H9 (cell line): ENCODE data around the gene KBTBD8. TPM values are rescaled to one million over a fixed set of nuclear protein-coding genes. Genes with fewer than 3 reads are reported as not detected.

ENCODE experiments used
- DNase-seq: peaks from one replicate; pipeline ENCODE4 v3.0.0-alpha.2; 2017
- H2AFZ ChIP-seq: one replicate; pipeline ENCODE4 v1.6.1; 2013; ENCODE audit warnings: mild to moderate bottlenecking, low read length, control low read depth, moderate library complexity
- H2AK5ac ChIP-seq: 2 replicates; pipeline ENCODE4 v1.6.1; 2013; ENCODE audit warnings: low read length, control low read depth, mixed read lengths; ENCODE audit not compliant: insufficient read length
- H2BK120ac ChIP-seq: one replicate; pipeline ENCODE4 v1.6.1; 2013; ENCODE audit warnings: low read depth, mild to moderate bottlenecking, low read length, control low read depth, inconsistent platforms; ENCODE audit not compliant: poor library complexity, severe bottlenecking
- H2BK12ac ChIP-seq: 2 replicates; pipeline ENCODE4 v1.6.1; 2013; ENCODE audit warnings: low read length, control low read depth, mixed read lengths, low read depth; ENCODE audit not compliant: insufficient read length
- H2BK15ac ChIP-seq: 2 replicates; pipeline ENCODE4 v1.6.1; 2013; ENCODE audit warnings: low read depth, low read length, control low read depth
- H2BK20ac ChIP-seq: one replicate; pipeline ENCODE4 v1.6.1; 2013; ENCODE audit warnings: low read depth, mild to moderate bottlenecking, low read length, control low read depth, inconsistent platforms; ENCODE audit not compliant: poor library complexity, severe bottlenecking
- H2BK5ac ChIP-seq: 2 replicates; pipeline ENCODE4 v1.6.1; 2013; ENCODE audit warnings: low read length, control low read depth, mixed read lengths; ENCODE audit not compliant: insufficient read length
- H3K14ac ChIP-seq: 2 replicates; pipeline ENCODE4 v1.6.1; 2013; ENCODE audit warnings: low read length, control low read depth; ENCODE audit not compliant: insufficient read depth
- H3K18ac ChIP-seq: 2 replicates; pipeline ENCODE4 v1.6.1; 2013; ENCODE audit warnings: low read depth, mild to moderate bottlenecking, mixed read lengths, low read length, control low read depth; ENCODE audit not compliant: insufficient read length
- H3K23ac ChIP-seq: 2 replicates; pipeline ENCODE4 v1.6.1; 2013; ENCODE audit warnings: low read length, control low read depth, mixed read lengths, low read depth; ENCODE audit not compliant: insufficient read length
- H3K23me2 ChIP-seq: 2 replicates; pipeline ENCODE4 v1.6.1; 2013; ENCODE audit warnings: low read depth, mild to moderate bottlenecking, mixed read lengths, low read length, control low read depth; ENCODE audit not compliant: insufficient read length, poor library complexity, severe bottlenecking
- H3K27ac ChIP-seq: 2 replicates; pipeline ENCODE4 v1.5.1; 2013; ENCODE audit warnings: low read length, control low read depth, mixed read lengths, low read depth; ENCODE audit not compliant: insufficient read length
- H3K27me3 ChIP-seq: 2 replicates; pipeline ENCODE4 v1.6.1; 2013; ENCODE audit warnings: low read length, control low read depth, inconsistent platforms; ENCODE audit not compliant: insufficient read depth
- H3K4ac ChIP-seq: 2 replicates; pipeline ENCODE4 v1.6.1; 2013; ENCODE audit warnings: low read depth, mild to moderate bottlenecking, control low read depth, inconsistent platforms, low read length, moderate library complexity
- H3K4me1 ChIP-seq: 2 replicates; pipeline ENCODE4 v1.6.1; 2013; ENCODE audit warnings: low read length, control low read depth, inconsistent platforms; ENCODE audit not compliant: insufficient read depth
- H3K4me2 ChIP-seq: 2 replicates; pipeline ENCODE4 v1.6.1; 2013; ENCODE audit warnings: low read length, control low read depth, mixed read lengths; ENCODE audit not compliant: insufficient read length, insufficient read depth
- H3K56ac ChIP-seq: 2 replicates; pipeline ENCODE4 v1.6.1; 2013; ENCODE audit warnings: low read depth, mild to moderate bottlenecking, mixed read lengths, low read length, control low read depth; ENCODE audit not compliant: insufficient read length
- H3K79me1 ChIP-seq: 2 replicates; pipeline ENCODE4 v1.6.1; 2013; ENCODE audit warnings: low read depth, mild to moderate bottlenecking, moderate library complexity, low read length, control low read depth, inconsistent platforms; ENCODE audit not compliant: insufficient read depth, poor library complexity, severe bottlenecking
- H3K79me2 ChIP-seq: 2 replicates; pipeline ENCODE4 v1.6.1; 2013; ENCODE audit warnings: low read length, control low read depth, inconsistent platforms; ENCODE audit not compliant: insufficient read depth
- H3K9ac ChIP-seq: 2 replicates; pipeline ENCODE4 v1.6.1; 2013; ENCODE audit warnings: low read length, control low read depth, mixed read lengths; ENCODE audit not compliant: insufficient read length; ENCODE audit errors: extremely low read depth
- H3K9me3 ChIP-seq: one replicate; pipeline ENCODE4 v1.6.1; 2013; ENCODE audit warnings: low read depth, low read length, inconsistent platforms; ENCODE audit not compliant: control insufficient read depth
- H3T11ph ChIP-seq: one replicate; pipeline ENCODE4 v1.6.1; 2013; ENCODE audit warnings: mild to moderate bottlenecking, low read length, control low read depth, inconsistent platforms
- H4K20me1 ChIP-seq: one replicate; pipeline ENCODE4 v1.6.1; 2013; ENCODE audit not compliant: control insufficient read depth, insufficient read length, insufficient read depth
- H4K5ac ChIP-seq: 2 replicates; pipeline ENCODE4 v1.6.1; 2013; ENCODE audit warnings: low read depth, mild to moderate bottlenecking, mixed read lengths, low read length, control low read depth; ENCODE audit not compliant: insufficient read length
- H4K8ac ChIP-seq: replicated peaks from 2 replicates; pipeline ENCODE4 v1.6.1; 2013; ENCODE audit warnings: low read length, control low read depth, mixed read lengths, low read depth; ENCODE audit not compliant: insufficient read length
- H4K91ac ChIP-seq: 2 replicates; pipeline ENCODE4 v1.6.1; 2013; ENCODE audit warnings: low read depth, mild to moderate bottlenecking, moderate library complexity, mixed read lengths, low read length, control low read depth; ENCODE audit not compliant: insufficient read length
- H3K27ac Mint-ChIP-seq, 3 experiments: 2 replicates in 2 of 3; 3 replicates in 1 of 3; pipeline ENCODE4 v1.8.0; 2020 to 2021; ENCODE audit warnings: mixed read lengths in 3 of 3, mild to moderate bottlenecking in 1 of 3, moderate library complexity in 1 of 3
- H3K27me3 Mint-ChIP-seq: 2 replicates; pipeline ENCODE4 v1.8.0; 2021; ENCODE audit warnings: low read depth, mild to moderate bottlenecking, moderate library complexity, mixed read lengths
- H3K36me3 Mint-ChIP-seq, 3 experiments: 2 replicates in 2 of 3; 3 replicates in 1 of 3; pipeline ENCODE4 v1.8.0; 2020 to 2021; ENCODE audit warnings: low read depth in 3 of 3, mixed read lengths in 3 of 3; ENCODE audit not compliant: insufficient read depth in 1 of 3
- H3K4me1 Mint-ChIP-seq, 2 experiments: 2 replicates each; pipeline ENCODE4 v1.8.0; 2020; ENCODE audit warnings: mixed read lengths in 2 of 2
- H3K4me3 Mint-ChIP-seq, 2 experiments: 2 replicates in 1 of 2; 3 replicates in 1 of 2; pipeline ENCODE4 v1.8.0; 2020 to 2021; ENCODE audit warnings: mild to moderate bottlenecking in 2 of 2, mixed read lengths in 2 of 2, moderate library complexity in 1 of 2
- H3K9me3 Mint-ChIP-seq, 2 experiments: 2 replicates in 1 of 2; 3 replicates in 1 of 2; pipeline ENCODE4 v1.8.0; 2020; ENCODE audit warnings: mild to moderate bottlenecking in 2 of 2, mixed read lengths in 2 of 2, moderate library complexity in 1 of 2
- CTCF ChIP-seq: fragments of 200-600 bp; sonication (generic); conservative IDR thresholded peaks from 3 replicates; pipeline ENCODE4 v1.8.0; 2021; ENCODE audit warnings: antibody characterized with exemption, mild to moderate bottlenecking
- WGBS: extraction: QIAGEN DNeasy Blood & Tissue Kit; methylation state at CpG from one replicate; pipeline ENCODE4 v1.1.7; 2013; ENCODE audit warnings: missing lambda C conversion rate, low lambda C conversion rate, mixed read lengths; ENCODE audit not compliant: insufficient read length; ENCODE audit errors: extremely low coverage; 5-methylcytosine and 5-hydroxymethylcytosine counted together
- total RNA-seq: library from RNA; stranded (reverse); gene quantifications from 2 replicates; pipeline ENCODE4 v1.2.1, GENCODE V29; 2021

Gene KBTBD8
- total RNA-seq, 1 experiment from 2014 or later = 16.7 TPM

DNA sequence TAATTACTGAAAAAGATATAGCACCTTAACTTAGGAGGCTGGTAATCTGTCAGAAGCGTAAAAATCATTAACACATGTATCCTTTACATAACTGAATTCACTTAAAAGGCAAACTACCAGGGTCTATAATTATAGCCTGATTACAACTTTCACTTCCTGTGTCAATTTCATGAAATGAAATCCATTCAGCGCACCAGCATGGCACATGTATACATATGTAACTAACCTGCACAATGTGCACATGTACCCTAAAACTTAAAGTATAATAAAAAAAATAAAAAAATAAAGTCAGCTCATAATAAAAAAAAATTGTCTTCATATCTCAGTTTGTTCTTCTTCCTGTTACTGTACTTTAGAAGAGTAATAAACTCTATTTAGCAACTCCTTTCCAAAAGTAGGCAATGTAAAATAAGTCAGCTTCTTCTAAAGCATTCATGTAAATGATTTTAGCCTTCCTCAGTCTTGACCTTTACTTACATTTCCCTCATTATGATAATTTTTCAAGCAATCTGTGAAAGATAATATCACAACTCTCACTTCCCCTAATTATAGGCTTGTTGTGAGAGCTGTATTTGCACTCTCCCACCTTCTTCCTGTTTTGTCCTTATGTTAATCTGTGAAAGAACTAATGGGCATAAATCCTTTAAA lies 50.1 kb downstream of the KBTBD8 start:
- no peak overlapping the region for H3K18ac ChIP-seq
- no peaks in the 10 kb centered on the region for H3K79me1 ChIP-seq
- H4K20me1 ChIP-seq = no peaks in the 10 kb centered on the region
- H4K5ac ChIP-seq = no peak overlapping the region
- no peak for DNase-seq
- no peak overlapping the region for H4K91ac ChIP-seq
- no peak overlapping the region for H4K8ac ChIP-seq
- H2BK120ac ChIP-seq = no peak overlapping the region
- H3T11ph ChIP-seq = no peak overlapping the region
- H3K9me3 Mint-ChIP-seq = peaks cover 4 to 7% of the 10 kb centered on the region in 2 experiments; a peak in 4 of 5 replicates
- H3K27me3 Mint-ChIP-seq = no peaks in the 10 kb centered on the region
- no CpG with 5 or more reads among the region's 2 CpGs for WGBS
- H2BK12ac ChIP-seq = no peak overlapping the region
- H3K4ac ChIP-seq = no peak overlapping the region
- no peaks in the 10 kb centered on the region for H3K79me2 ChIP-seq
- no peaks in the 10 kb centered on the region for H3K23me2 ChIP-seq
- no peak for TF ChIP-seq CTCF
- no peaks in the 10 kb centered on the region; the same call in 1 of the 2 replicates for H3K4me1 ChIP-seq
- no peak overlapping the region for H2AK5ac ChIP-seq
- no peak overlapping the region for H3K4me2 ChIP-seq
- no peaks in the 10 kb centered on the region for H3K27me3 ChIP-seq
- H3K9me3 ChIP-seq = no peaks in the 10 kb centered on the region
- peaks cover 0 to 4% (median 0%) of the 10 kb centered on the region in 3 experiments; a peak in 3 of 7 replicates for H3K36me3 Mint-ChIP-seq
- no peak overlapping the region for H2BK20ac ChIP-seq
- H3K56ac ChIP-seq = no peak overlapping the region
- no peak overlapping the region for H3K27ac ChIP-seq
- H3K27ac Mint-ChIP-seq = no peak overlapping the region
- no peak overlapping the region for H2BK15ac ChIP-seq
- H3K4me3 Mint-ChIP-seq = no peak overlapping the region
- no peak overlapping the region for H3K23ac ChIP-seq
- no peak overlapping the region for H2AFZ ChIP-seq
- H3K9ac ChIP-seq = no peak overlapping the region
- no peak overlapping the region for H3K14ac ChIP-seq
- H2BK5ac ChIP-seq = no peak overlapping the region
- H3K4me1 Mint-ChIP-seq = peaks cover 10 to 14% of the 10 kb centered on the region in 2 experiments
